ENCODE results near the gene MAFB. TPM values are rescaled to one million over a fixed set of nuclear protein-coding genes. Genes with fewer than 3 reads are reported as not detected.

The MAFB gene
- total RNA-seq, 1 experiment from 2014 or later = 0.06 TPM

DNA sequence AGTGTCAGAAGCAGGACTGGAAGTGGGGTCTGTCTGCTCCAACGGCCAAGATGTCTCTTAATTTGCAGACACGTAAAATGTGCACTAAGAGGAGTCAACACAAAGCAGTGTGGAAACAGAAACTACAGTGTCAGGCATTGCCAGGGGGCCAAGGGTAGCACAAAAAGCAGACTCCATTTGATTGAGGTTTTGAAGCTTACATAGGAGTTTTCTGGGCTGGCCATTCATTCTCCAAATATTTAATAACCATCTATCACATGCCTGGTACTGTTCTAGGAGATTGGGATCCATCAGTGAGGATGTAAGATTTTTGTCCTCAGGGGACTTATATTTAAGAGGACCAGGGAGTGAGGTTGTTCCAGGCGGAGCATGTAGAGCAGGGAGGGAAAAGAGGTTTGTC, 29.5 kb downstream of the MAFB start:
- DNase-seq (ENCODE audit: low read depth) = no peak

DNA sequence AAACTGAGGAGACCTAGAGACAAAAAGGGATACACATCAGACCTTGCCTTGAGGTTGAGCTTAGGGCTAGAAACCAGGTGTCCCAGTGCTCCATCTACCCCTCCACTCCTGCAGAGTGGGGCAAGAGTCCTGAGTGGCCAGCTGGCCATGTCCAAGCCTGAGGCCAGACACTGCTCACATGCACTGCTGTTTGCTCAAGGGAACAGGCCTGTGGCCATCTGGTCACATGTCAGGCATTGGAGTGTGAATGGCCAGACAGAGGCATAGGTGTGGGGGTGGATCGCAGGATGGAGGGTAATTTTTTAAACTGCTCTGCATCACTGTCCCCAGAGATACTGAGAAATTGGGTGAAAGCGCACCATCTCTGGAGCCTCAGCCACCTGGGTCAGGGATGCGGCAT, 30.5 kb downstream of the MAFB start:
- no peak for DNase-seq (ENCODE audit: low read depth)

DNA sequence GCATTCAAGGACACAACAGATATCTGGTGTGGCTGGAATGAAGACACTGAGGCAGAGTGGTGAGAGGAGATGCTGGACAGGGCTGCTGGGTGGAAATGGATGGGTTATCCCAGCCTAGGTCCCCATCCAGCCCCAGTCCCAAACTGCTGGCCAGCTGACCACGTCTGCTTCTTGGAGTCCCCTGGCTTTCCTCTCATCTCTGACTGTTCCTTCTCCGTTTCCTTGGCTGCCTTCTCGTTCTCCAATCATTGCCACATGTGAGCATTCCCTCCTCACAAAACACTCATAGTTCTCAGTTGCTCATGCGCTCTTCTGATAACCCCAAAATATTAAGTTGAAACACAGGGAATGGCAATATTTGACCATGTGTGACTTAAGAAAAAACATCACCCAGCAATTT, 31.5 kb downstream of the MAFB start:
- no peak for DNase-seq (ENCODE audit: low read depth)

DNA sequence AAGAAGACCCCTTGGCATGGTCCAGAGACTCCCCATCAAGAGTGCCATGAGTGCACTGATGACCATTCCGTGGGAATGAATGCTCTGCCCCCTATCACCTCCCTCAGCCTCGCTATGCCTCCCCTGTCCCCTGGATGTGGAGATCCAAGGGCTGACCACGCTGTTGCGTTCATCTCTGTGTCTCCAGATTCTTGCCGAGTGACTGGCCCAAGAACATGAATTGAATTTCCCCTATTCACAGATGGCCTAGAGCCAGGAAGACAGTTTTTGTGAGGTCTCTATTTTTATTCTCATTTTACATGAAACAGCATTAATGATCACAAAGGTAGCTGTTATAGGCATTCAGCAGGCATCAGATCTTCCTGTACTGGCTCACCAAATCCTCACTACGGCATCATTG, 33.6 kb downstream of the MAFB start:
- DNase-seq (ENCODE audit: low read depth) = no peak

DNA sequence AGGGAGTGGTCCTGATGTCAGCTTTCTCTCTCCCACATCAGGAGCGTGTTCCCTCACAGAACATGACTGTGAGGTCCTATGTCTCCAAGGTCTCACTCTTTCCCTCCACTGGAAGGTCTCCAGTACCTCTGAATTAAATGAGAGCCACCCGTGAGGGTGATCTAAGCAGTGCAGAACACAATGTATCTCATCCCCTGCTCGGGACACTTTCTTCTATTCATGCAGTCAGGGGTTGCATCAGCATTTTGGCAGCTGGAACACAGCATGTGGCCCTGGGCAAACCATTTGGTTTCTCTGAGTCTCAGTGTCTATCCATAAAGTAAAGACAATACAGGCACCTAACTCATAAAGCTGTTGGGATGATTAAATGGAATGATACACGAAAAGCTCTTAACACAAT, 34.2 kb downstream of the MAFB start:
- no peak for DNase-seq (ENCODE audit: low read depth)

DNA sequence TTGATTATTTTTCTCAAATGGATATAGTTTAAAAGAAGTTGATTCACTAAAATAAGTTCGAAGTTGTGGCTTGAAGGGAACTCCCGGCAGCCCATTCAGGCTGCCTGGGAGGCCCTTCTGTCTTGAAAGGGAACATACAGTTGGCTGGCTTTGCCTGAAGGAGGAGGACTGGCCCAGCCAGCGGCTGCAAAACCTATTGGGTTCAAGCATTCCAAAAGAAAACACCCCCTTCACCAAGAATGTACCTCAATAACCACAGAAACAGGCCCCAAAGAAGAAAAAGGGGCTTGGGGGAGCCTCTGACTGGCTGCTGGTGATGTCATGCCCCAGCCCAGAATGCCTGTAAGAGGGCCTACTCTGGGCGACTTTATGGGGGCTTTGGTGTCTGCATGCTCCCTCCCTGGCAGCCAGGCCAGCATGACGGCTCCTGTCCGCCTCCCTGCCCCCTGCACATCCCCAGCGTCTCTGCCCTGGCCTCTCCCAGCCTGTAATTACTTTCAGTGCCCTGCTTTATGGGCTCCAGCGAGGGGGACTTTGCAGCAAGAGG, 36.5 kb downstream of the MAFB start:
- no peak for DNase-seq (ENCODE audit: low read depth)

DNA sequence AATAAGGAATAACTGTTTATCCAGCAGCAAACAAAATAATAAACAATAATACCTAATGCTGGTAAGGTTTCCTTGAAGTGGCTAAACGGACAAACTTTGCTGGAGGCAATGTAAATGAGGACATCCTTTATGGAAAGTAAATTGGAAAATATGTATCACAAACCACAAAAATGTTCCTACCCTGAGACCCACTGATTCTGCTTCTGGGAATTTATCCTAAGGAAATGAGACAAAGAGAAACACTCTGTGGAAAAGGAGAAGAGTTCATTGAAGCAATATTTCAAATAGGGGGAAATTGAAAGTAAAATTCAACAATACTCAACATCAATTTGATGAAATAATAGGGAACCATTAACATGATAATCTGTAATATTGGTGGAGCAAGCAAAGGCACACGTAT, 37.9 kb downstream of the MAFB start:
- DNase-seq (ENCODE audit: low read depth) = no peak

DNA sequence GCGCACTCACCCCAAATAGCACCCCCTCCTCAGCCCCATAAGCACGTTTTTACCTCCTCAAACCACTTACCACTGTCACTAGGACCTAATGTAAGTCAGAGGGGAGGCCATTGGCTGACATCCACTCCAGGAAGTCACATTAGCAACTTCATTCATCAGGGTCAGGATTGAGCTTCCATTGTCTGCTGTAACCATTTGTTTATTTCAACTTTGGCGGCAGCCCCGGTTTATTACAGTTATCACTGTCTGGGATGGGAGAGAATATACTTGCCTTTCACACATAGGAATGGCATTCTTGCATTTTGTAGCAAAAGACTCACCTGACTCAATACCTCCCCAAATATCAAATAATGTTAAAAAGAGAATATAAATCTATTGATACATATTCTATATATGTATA, 38.3 kb downstream of the MAFB start:
- DNase-seq (ENCODE audit: low read depth) = no peak

DNA sequence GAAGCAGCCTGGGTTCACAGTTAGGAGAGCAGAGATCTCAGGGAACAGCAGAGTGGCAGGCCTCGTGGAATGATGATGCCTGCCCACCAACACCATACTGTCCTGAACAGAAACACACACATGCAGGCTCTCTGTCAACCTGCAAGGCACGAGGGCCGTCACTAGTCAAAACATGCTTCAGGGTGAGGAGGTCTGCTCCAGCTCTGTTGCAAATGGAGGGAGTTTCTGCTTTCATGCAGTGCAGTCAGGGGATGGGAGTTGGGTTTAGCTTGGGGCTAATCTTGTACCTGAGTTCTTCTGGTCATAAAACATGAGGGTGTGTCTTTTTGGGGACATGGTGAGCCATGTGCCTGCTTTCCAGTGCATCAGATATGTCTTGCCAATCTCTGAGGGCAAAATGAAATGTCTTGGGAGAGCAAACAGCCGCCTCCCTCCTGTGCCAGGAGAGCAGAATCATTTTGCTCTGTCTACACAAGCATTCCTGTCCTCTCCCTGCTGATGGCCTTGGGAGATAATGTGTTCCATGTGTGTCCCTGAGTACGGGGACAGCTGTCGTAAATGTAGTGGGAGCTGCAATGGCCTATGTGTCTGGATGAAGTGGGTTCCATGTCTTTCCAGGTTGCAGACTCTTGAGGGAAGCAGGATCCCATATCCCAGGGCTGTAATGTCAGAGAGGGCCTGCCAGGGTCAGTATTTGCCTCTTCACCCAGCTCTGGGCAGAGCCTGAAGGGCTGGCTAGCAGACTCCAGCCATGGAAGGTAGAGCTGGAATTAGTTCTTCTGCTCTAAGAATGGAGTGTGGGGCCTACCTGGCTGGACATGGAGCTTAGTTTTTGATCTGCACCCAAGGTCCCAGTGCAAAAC, 40.6 kb downstream of the MAFB start:
- DNase-seq (ENCODE audit: low read depth) = no peak

DNA sequence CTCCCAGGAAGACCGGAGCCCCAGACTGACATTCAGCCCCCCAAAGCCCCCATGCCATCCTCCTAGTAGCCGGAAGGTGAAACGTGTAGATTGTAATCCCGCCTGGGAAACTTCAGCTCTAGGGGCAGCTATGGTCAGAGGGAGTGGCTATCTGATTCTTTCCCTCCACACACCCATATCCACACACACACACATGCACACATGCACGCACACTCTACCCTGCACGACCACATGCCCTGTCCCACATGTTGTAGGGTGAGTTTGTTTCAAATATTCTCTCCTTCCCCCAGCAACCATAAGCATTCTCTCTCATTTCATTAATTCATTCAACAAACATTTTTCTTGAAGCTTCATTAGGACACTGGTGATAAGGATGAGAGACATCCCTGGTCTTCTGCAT, 42.2 kb downstream of the MAFB start:
- DNase-seq (ENCODE audit: low read depth) = no peak

DNA sequence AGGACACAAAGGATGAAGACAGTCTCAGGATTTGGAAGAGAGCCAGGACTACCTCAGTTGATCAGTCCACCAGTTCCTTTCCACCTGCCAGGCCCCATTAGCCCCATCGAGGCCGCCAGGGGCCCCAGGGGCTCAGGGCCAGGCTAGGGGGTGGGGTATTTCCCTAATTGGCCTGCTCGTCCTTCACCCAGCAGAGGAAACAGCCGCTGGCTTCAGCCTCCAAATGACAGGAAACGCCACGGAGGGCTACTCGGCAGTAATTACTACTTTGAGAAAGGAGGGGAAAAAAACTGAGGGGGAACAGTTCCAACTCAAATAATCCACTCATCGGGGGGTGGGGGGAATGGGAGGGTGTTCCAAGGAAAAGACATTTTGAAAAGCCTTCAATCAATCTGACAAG, 42.7 kb downstream of the MAFB start:
- no peak for DNase-seq (ENCODE audit: low read depth)

DNA sequence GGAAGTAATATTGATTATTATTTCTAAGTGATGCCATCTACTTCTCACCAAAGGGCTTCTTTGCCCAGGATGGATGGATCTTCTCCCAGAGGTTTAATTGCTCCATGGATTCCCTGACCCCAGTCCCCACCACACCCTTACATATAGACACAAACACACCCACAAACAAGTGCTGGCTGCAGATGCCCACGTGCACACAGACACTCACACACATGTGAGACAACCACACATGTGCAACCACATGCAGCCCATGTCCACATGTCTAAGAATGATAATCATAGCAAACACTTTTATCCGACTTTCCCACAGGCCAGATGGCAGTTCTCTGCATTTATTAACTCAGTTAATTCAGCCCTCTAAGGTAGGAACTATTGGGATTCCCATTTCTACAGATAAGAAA, 44.2 kb downstream of the MAFB start:
- DNase-seq (ENCODE audit: low read depth) = no peak

DNA sequence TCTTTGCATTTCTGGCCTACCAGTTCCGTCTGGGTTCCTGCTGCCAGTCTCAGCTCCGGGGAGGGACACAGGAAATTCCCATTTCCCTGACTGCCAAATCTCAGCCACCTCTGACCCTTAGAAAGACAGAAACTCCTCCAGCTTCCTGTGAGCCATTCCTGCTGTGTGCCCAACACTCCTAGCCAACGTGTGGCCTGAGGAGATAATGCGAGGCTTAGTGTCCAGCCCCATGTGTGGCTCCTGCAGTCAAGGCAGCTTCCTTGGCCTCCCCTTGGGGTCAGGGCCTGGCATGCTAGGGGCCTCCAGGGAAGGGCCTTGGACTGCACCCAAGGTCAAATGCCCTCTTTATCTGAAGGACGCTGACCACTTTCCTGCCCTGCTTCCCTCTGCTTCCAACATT, 45.1 kb downstream of the MAFB start:
- no peak for DNase-seq (ENCODE audit: low read depth)

DNA sequence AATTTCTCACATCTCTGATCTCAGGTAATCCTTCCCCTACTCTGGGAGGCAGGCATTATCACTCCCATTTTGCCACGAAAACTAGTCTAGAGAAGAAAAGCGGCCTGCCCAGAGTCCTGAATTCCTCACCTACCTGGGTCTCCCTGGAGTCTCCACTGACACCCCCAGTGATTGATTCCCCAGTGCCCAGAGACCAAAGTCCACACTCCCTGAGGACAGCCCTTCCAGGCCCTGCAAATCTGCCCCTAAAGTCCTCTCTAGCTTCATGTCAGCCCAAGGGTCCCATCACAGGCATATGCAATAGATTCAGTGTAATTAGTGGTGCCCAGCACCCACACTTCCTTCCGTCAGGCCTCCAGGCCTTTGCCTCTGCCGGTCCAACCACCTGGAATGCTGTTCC, 47.2 kb downstream of the MAFB start:
- DNase-seq (ENCODE audit: low read depth) = no peak

DNA sequence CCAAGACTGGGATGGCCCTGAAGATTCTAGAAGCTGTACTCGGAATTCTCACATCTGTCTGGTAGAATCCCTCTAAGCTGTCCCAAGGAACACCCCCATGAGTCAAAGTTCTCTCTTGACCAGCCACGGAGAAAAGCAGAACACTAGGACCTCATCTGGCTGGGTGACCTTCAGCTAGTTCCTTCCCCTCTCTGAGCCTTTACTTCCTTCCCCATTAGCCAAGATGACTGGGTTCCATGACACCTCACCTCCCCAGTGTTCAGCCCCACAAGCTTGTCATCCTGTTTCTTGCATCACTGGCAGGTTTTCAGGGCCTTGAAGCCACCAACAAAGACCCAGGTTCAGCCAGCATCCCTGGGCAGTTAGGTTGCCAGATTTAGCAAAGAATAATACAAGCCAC, 47.8 kb downstream of the MAFB start:
- no peak for DNase-seq (ENCODE audit: low read depth)

DNA sequence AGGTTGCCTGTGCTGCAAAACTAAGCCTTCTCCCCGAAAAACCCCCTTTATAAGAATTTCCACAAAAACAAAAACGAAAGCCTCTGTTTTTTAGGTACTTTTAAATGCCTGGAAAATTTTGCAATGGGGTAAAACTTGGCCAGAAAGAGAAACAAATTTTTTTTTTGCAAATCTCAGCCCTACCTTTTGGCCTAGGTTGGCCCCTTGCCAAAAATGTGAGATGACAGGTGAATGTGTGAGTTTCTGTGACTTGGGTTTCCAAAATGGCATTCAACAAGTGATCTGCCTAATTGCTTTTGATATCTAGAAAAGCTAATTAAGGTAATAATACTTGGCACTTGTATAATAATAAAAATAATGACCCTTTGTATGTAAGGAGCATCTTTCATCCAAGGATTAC, 48.4 kb downstream of the MAFB start:
- no peak for DNase-seq (ENCODE audit: low read depth)

DNA sequence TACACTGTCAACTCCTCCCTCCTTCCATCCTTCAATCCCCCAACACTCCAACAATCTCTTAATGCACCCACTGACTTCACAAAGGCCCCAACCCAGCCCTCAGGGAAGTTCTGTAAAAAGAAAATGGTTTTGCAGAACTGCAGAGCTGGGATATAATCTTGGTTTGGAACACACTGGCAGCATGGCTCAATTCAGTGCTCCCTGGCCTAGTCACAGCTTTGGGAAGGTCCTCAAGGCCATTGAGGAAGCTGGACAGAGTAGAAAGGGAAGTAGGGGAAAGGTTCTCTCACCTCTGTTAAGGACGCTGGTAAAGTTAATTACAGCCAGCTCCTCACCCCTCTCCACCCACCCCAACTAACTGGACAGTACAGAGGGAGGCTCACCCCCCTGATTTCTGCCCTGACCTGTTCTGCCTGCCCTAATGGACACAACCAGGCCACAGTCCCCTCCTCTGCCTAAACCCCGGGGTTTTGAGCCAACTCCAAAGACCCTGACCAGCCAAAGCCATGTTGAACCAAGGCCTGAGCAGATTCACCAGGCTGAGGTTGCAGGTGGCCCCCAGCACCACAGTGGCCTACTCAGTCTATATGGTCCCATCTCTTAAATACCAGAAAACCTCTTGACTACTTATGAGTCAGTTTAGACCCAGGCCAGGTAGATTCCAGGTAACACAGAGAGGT, 49.2 kb downstream of the MAFB start:
- no peak for DNase-seq (ENCODE audit: low read depth)

DNA sequence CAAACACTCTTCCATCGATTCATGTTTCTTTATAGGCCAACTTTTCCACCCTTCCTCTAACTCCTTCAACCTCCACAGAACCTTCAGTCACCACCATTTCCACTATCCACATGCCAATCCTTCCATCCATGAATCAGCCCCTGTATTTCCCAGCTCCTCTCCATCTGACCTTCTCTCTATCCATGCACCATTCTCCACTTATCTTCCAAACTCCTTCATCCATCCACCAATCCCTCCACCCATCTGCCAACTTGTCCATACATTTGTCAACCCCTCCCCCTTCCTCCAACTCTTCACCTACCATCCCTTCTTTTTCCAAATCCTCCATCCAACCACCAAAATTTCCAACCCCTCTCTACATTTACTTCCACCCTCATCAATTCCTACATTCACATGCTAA, 49.9 kb downstream of the MAFB start:
- no peak for DNase-seq (ENCODE audit: low read depth)

DNA sequence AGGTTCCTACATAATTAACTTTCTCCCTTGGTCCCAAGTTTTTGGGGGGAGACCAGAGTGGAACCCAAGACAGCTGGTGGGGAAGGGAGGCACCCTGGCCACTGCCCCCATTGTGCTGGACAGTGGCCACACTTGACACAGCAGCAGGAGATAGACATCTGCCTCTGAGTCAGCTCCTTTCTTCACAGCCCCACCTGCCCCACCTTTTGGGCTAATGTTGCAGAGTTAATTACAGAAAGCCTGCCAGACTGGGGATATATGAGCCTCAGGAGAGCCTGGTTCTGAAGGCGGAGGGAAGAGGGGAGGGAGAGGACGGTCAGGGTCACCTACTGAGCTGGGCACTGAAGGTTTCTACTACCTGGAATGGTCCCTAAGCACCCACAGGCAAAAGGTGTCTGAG, 50.6 kb downstream of the MAFB start:
- no peak for DNase-seq (ENCODE audit: low read depth)

DNA sequence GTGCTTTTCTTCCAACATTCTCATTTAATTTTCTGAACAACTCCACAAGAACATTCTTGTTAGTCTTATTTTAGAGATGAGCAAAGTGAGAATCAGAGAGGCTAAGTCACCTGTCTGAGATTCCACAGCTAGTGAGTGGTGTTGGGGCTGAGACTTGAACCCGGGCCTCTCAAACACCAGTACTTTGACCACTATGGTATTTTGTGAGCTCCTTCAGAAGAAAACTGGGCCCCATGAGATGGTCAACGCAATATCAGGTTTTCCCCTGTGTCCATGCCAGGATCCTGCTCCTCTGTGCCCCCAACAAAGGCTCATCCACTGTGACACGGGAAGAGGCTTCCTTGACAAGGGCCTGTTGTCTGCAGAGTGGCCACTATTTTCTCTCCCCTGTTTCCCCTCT, 51.9 kb downstream of the MAFB start:
- no peak for DNase-seq (ENCODE audit: low read depth)

DNA sequence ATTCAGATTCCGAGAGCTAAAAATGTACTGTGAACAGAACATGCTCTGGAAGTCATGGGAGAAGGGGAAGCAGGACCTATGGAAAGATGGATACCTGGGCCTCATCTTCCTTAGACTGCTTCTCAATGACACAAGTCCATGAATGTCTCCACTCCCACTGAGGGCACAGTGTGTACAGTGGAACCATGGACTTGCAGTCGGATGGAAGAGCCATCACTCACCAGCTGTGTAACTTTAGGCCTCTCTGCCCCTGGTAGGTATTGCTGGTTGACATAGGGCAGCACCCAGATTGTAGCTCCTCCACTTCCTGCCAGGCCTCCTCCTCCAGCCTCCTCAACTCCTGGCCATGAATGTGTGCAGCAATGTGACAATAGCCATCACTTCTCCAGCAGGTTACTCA, 52.5 kb downstream of the MAFB start:
- no peak for DNase-seq (ENCODE audit: low read depth)

DNA sequence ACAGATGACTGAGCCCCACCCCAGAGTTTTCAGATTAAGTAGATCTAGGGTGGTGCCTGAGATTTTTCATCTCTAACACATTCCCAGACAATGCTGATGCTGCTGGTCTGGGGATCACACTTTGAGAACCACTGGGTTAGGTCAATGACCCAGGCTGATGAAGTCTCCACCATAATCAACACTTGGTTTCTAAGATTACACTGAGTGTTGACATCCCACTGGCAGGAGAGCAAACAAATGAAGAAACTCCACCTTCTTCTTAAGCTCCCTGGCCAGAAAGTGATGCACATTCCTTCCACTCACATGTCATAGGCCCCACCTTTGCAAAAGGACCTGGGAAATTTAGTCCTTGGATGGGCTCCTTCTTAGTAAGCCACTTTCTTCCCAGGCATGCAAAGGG, 53.1 kb downstream of the MAFB start:
- DNase-seq (ENCODE audit: low read depth) = no peak
